GM21529 (cell line): Measurements from ENCODE around the gene ESR2.
"Not testable (repeated sequence)": the region's sequence is repeated elsewhere in the genome, so short reads cannot be mapped to it uniquely, and the experiment has no call there.

Experiments used
- ATAC-seq: cut with Tn5 transposase; IDR thresholded peaks from one replicate; pipeline ENCODE4 v1.9.1; 2021; ENCODE audit not compliant: unreplicated experiment

ESR2 gene

DNA sequence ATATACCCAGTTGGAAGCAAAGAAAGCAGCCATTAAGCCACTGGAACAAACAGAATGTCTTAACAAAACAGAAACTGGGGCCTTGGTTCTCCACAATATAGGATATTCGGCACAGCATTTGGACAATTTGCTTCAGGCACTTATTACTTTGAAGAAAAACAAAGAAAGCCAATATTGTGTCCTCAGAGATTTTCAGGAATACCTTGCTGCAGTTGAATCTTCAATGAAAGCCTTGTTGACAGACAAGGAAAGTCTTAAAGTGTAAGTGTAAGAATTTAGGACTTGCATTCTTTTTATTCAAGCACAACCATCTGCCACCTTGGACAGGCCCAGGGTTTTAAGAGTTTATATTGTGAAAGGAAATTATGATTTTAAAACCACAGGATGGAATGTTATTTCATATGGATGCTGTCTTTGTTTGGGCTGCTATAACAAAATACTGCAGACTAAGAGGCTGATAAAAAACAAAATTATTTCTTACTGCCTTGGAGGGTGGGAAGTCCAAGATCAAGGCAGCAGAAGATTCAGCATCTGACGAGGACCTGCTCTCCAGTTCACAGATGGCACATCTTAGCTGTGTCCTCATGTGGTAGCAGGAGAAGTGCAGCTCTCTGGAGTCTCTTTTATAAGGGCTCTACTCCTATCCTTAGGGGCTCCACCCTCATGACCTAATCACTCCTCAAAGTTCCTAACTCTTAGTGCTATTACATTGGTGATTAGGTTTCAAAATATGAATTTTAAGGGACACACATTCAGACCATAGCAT is 244.4 kb downstream of the ESR2 start:
- ATAC-seq = no peak

DNA sequence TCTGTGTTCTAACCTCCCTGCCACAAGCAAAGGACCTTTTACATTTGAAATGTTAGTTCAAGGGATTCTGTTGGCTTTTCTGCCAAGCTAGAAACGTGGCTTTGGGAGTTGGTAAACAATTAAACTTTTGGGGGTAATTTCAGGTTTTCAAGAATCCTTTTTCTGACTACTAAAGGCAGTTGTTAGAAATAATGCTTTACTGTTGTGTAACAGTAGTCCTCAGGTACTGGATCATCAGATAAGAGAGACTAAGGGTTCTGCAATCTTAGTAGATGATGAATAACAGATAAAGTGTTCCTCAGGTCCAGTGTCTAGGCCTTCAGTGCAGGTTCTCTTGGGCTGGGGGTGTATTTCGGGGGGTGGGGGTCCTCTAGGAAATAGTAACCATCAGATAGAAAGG is 249.1 kb downstream of the ESR2 start:
- no peak for ATAC-seq

DNA sequence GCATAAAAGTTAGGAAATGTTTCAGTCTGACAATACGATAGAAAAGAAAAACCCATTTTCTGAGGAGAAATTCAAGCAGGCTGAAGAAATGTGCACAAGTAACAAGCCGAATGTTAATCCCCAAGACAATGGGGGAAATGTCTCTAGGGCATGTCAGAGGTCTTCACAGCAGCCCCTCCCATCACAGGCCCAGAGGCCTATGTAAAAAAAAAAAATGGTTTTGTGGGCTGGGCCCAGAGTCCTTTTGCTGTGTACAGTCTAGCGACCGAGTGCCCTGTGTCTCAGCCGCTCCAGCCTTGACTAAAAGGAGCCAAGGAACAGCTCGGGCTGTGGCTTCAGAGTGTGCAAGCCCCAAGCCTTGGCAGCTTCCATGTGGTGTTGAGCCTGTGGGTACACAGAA is 250.9 kb downstream of the ESR2 start:
- ATAC-seq = not testable (repeated sequence)

DNA sequence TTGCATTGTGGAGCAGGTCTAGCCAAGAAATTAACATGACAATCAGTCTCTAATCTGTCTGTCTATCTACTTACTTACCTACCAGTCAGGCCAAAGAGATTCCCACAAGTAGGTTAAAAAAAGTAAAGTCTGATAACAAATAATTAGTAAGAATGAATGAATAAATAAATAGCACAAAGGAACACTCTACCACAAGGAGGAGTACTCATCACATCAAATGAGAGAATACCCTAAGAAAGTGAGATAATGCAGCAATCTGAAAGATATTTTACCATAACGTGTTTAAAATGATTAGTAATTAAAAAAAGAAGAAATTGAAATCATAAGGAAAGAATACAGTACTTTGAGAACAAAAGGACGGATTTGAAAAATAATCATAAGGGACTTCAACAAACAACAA is 254.1 kb downstream of the ESR2 start:
- ATAC-seq = no peak

DNA sequence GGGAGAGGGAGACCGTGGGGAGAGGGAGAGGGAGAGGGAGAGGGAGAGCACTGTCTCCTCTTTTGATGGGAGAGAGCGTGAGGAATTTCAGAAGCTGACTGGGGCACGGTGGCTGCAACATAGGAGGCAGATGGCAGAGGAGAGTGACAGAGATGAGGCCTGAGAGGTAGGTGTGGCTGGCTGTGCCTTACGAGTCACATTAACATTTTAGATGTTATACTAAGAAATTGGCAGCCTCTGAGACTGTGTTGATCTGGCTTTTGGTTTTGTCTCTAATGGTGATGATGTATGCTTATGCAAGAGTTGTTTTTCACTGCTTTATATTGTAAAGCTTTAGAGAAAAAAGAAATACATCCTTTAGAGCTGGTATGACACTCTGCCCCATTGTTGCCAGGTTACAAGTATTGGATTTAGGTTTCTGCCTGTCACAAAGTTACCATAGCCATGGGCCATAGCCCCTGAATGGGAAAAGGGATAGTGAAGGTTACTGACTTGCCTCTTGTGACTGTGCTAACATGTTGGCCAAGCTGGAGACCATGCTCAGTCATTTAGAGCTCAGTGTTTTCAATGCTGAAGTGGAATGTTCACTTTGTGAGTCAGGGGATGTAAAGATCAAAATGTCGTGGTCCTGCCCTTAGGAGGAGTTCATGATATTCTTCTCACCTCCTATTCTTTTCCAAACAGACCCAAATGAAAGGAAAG is 255.2 kb downstream of the ESR2 start:
- ATAC-seq = no peak

DNA sequence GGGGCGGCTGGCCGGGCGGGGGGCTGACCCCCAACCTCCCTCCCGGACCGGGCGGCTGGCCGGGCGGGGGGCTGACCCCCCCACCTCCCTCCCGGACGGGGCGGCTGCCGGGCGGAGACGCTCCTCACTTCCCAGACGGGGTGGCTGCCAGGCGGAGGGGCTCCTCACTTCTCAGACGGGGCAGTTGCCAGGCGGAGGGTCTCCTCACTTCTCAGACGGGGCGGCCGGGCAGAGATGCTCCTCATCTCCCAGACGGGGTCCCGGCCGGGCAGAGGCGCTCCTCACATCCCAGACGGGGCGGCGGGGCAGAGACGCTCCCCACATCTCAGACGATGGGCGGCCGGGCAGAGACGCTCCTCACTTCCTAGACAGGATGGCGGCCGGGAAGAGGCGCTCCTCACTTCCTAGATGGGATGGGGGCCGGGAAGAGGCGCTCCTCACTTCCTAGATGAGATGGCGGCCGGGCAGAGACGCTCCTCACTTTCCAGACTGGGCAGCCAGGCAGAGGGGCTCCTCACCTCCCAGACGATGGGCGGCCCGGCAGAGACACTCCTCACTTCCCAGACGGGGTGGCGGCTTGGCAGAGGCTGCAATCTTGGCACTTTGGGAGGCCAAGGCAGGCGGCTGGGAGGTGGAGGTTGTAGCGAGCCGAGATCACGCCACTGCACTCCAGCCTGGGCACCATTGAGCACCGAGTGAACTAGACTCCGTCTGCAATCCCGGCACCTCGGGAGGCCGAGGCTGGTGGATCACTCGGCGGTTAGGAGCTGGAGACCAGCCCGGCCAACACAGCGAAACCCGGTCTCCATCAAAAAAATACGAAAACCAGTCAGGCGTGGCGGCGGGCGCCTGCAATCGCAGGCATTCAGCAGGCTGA is 256.1 kb downstream of the ESR2 start:
- ATAC-seq = not testable (repeated sequence)

DNA sequence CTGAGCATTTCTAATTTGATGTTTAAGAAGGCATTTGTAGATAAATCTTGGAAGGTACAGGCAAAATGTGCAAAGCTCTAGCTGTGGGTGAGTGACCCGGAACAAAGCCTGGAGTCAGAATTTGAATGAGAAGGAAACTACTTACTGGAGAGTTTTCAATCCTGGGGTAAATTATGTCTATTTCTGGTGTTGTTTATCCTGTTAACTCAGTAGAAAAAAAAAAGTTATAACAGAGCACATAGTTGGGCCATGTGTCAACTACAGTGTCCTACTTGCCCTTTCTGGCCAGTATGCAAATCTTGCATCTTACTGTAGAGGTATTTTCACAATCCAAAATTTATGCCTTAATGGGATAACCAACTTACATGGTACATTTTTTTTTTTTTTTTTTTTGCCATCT is 259.0 kb downstream of the ESR2 start:
- no peak for ATAC-seq
